Endothelial cell of umbilical vein (primary cell): ENCODE measurements around the gene PLK5.

Experiments used
- EZH2 ChIP-seq: IDR thresholded peaks from 2 replicates; pipeline ENCODE4 v1.6.1; 2012; ENCODE audit warnings: borderline replicate concordance, low read depth, mild to moderate bottlenecking, moderate library complexity, low read length, inconsistent platforms; ENCODE audit not compliant: severe bottlenecking
- JUN ChIP-seq: IDR thresholded peaks from 2 replicates; pipeline ENCODE4 v1.6.1; 2011; ENCODE audit warnings: borderline replicate concordance, low read depth; ENCODE audit not compliant: insufficient read length, insufficient read depth
- MYC ChIP-seq: IDR thresholded peaks from one replicate; pipeline ENCODE4 v1.6.1; 2011; ENCODE audit warnings: mild to moderate bottlenecking, low read depth, low read length
- POLR2A ChIP-seq: IDR thresholded peaks from 2 replicates; pipeline ENCODE4 v1.6.1; 2012; ENCODE audit warnings: low read depth, mild to moderate bottlenecking, control low read depth, low read length
- POLR2AphosphoS5 ChIP-seq: IDR thresholded peaks from 2 replicates; pipeline ENCODE4 v1.6.1; 2012; ENCODE audit warnings: low read depth, mild to moderate bottlenecking, control low read depth, low read length, moderate library complexity; ENCODE audit not compliant: insufficient read depth
- TF ChIP-seq, protein P1 (sequence below), 2 donors: IDR thresholded peaks; 1 replicate in 1 of 2; 2 replicates in 1 of 2; pipeline ENCODE4 v1.5.1; 2011; ENCODE audit warnings: low read length in 2 of 2, mild to moderate bottlenecking in 2 of 2, moderate library complexity in 2 of 2, control low read depth in 1 of 2, inconsistent platforms in 1 of 2, low read depth in 1 of 2; ENCODE audit not compliant: insufficient read depth in 1 of 2; ENCODE audit errors: extremely low read depth in 1 of 2
- TF ChIP-seq, protein P2 (sequence below): IDR thresholded peaks from 2 replicates; pipeline ENCODE4 v1.6.1; 2011; ENCODE audit not compliant: insufficient read depth, insufficient read length

DNA sequence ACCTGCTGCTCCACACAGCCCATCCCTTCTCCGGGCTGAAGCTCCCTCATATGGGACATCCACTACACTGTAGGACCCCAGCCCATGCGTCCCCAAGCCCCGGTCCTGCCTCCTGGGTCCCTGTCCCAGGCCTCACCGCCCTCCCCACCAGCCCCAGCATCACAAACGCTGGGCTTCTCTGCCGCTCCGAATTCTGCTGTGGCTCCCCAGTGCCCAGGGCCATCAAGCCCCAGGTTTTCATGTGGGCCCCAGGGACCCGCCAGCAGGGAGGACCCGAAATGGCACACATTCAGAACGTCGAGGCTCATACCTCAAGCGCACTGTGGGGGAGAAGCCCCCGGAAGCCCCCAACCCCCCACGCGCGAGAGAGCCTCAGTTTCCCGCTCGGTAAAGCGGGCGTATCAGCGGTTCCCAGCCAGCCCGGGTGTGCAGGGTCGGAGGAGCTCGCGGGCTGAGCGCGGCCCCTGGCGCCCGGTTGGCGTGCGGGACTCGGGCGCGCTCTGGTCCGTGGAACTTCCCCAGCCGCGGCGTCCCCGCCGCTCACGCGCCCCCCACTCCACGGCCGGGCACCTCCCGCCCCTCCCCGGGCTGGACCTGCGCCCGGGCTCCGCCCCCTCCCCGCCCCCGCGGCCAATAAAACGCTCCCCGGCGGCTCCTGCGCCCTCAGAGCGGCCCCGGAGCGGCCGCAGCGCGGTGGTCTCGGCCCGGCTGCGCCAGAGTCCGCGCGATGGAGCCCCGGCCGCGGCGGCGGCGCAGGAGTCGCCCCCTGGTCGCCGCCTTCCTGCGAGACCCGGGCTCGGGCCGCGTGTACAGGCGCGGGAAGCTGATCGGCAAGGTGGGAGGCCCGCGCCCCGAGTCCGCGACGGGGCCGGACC lies at the start of gene PLK5:
- TF ChIP-seq, protein P1, sequence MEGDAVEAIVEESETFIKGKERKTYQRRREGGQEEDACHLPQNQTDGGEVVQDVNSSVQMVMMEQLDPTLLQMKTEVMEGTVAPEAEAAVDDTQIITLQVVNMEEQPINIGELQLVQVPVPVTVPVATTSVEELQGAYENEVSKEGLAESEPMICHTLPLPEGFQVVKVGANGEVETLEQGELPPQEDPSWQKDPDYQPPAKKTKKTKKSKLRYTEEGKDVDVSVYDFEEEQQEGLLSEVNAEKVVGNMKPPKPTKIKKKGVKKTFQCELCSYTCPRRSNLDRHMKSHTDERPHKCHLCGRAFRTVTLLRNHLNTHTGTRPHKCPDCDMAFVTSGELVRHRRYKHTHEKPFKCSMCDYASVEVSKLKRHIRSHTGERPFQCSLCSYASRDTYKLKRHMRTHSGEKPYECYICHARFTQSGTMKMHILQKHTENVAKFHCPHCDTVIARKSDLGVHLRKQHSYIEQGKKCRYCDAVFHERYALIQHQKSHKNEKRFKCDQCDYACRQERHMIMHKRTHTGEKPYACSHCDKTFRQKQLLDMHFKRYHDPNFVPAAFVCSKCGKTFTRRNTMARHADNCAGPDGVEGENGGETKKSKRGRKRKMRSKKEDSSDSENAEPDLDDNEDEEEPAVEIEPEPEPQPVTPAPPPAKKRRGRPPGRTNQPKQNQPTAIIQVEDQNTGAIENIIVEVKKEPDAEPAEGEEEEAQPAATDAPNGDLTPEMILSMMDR (IDR thresholded peaks at IDR 0.05; ENCODE audit: extremely low read depth in 1 of 2, insufficient read depth in 1 of 2, low read depth in 1 of 2, low read length in 2 of 2) = no peak
- TF ChIP-seq, protein P2, sequence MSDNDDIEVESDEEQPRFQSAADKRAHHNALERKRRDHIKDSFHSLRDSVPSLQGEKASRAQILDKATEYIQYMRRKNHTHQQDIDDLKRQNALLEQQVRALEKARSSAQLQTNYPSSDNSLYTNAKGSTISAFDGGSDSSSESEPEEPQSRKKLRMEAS = no peak
- TF ChIP-seq EZH2 (no peak), POLR2A (no peak), POLR2AphosphoS5 (no peak), MYC (no peak), JUN (no peak)
